ENCODE data around the gene ADAMTS18. TPM values are rescaled to one million over a fixed set of nuclear protein-coding genes. Genes with fewer than 3 reads are reported as not detected.

Gene ADAMTS18, protein sequence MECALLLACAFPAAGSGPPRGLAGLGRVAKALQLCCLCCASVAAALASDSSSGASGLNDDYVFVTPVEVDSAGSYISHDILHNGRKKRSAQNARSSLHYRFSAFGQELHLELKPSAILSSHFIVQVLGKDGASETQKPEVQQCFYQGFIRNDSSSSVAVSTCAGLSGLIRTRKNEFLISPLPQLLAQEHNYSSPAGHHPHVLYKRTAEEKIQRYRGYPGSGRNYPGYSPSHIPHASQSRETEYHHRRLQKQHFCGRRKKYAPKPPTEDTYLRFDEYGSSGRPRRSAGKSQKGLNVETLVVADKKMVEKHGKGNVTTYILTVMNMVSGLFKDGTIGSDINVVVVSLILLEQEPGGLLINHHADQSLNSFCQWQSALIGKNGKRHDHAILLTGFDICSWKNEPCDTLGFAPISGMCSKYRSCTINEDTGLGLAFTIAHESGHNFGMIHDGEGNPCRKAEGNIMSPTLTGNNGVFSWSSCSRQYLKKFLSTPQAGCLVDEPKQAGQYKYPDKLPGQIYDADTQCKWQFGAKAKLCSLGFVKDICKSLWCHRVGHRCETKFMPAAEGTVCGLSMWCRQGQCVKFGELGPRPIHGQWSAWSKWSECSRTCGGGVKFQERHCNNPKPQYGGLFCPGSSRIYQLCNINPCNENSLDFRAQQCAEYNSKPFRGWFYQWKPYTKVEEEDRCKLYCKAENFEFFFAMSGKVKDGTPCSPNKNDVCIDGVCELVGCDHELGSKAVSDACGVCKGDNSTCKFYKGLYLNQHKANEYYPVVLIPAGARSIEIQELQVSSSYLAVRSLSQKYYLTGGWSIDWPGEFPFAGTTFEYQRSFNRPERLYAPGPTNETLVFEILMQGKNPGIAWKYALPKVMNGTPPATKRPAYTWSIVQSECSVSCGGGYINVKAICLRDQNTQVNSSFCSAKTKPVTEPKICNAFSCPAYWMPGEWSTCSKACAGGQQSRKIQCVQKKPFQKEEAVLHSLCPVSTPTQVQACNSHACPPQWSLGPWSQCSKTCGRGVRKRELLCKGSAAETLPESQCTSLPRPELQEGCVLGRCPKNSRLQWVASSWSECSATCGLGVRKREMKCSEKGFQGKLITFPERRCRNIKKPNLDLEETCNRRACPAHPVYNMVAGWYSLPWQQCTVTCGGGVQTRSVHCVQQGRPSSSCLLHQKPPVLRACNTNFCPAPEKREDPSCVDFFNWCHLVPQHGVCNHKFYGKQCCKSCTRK (N-terminal part only)
- total RNA-seq, result 0.21 and 0.65 TPM in 2 replicates

DNA sequence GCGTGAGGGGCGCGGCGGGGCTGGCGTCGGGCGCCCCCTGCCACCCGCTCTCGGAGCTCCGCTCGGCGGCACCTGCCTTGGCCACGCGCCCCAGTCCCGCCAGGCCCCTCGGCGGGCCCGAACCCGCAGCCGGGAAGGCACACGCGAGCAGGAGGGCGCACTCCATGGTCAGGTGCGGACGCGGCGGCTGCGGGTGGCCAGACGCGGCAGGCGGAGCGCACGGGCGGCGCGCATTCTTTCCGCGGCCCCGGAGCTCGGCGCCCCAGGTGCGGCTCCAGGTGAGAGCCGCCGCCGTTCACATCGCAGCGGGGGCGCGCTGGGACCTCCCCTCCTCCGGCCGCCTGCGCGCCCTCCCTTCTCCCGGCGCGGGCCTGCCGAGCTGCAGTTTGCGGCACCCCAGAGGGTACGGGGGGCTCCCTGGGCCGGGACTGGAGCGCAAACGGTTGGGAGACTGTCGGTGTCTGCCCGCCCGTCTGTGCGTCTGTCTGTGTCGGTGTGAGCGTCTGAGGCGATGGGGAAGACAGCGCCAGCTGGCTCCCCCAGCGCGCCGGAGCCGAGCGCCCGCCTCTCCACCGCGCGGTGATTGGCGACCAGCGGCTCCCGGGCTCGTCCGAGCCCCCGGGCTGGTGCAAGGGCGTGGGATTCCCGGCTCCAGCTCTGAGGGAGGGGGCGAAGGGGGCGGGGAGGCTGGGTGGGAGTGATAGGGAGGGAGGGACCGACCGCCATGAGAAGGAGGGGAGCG lies at the start of gene ADAMTS18:
TSS of gene ADAMTS18 (minus strand) at position 505 of the 742 bp plus-strand sequence. CDS start at position 166, 339 bp downstream.

Other genes with a start within 250 kb of the ADAMTS18 start
- gene MON1B, start 243.8 kb downstream of the ADAMTS18 start, total RNA-seq, result 16.3 and 21.1 TPM in 2 replicates
- gene SYCE1L, start 235.6 kb downstream of the ADAMTS18 start, total RNA-seq, result 0.65 and 3.2 TPM in 2 replicates